Esophagus muscularis mucosa (tissue), 4 donors: ENCODE data around the gene COL19A1. TPM values are rescaled to one million over a fixed set of nuclear protein-coding genes. Genes with fewer than 3 reads are reported as not detected.

Experiments used
- DNase-seq: peaks from one replicate; pipeline ENCODE4 v3.0.0-alpha.2; 2017; ENCODE audit errors: extremely low spot score
- H3K27ac ChIP-seq, 4 donors: fragments of 200-600 bp; sonication (generic); replicated peaks in 1 of 4; 1 replicate in 3 of 4; 2 replicates in 1 of 4; pipeline ENCODE4 v1.5.1; 2016 to 2019; ENCODE audit warnings: mild to moderate bottlenecking in 1 of 4
- H3K27me3 ChIP-seq, 4 donors: fragments of 200-600 bp; sonication (generic); one replicate each; pipeline versions ENCODE4 v1.5.1 to v1.6.0; 2016 to 2019
- H3K36me3 ChIP-seq, 4 donors: fragments of 200-600 bp; sonication (generic); one replicate each; pipeline ENCODE4 v1.5.1; 2016 to 2019
- H3K4me1 ChIP-seq, 4 donors: fragments of 200-600 bp; sonication (generic); one replicate each; pipeline ENCODE4 v1.5.1; 2016 to 2019
- H3K4me3 ChIP-seq, 4 donors: fragments of 200-600 bp; sonication (generic); 1 replicate in 2 of 4; 2 replicates in 2 of 4; pipeline ENCODE4 v1.5.1; 2016 to 2019; ENCODE audit warnings: mild to moderate bottlenecking in 4 of 4, moderate library complexity in 1 of 4
- H3K9me3 ChIP-seq, 4 donors: fragments of 200-600 bp; sonication (generic); 1 replicate in 3 of 4; 2 replicates in 1 of 4; pipeline ENCODE4 v1.5.1; 2016 to 2019
- CTCF ChIP-seq, 3 experiments: fragments of 200-600 bp in 2 of 3; fragments of 450-650 bp in 1 of 3; sonication (generic) in 2 of 3; IDR thresholded peaks; one replicate each; pipeline ENCODE4 v1.5.1; 2017 to 2019; ENCODE audit warnings: antibody characterized with exemption in 3 of 3, mild to moderate bottlenecking in 2 of 3, moderate library complexity in 1 of 3
- EP300 ChIP-seq: sonication (generic); formaldehyde crosslinking; IDR thresholded peaks from one replicate; pipeline ENCODE4 v1.6.1; 2017; ENCODE audit warnings: antibody characterized with exemption
- POLR2A ChIP-seq: fragments of 450-650 bp; IDR thresholded peaks from one replicate; pipeline ENCODE4 v1.6.1; 2017; ENCODE audit warnings: antibody characterized with exemption, moderate library complexity, mild to moderate bottlenecking, low read depth
- POLR2AphosphoS5 ChIP-seq, 2 donors: sonication (generic); formaldehyde crosslinking; IDR thresholded peaks; one replicate each; pipeline ENCODE4 v1.6.1; 2017; ENCODE audit warnings: antibody characterized with exemption in 2 of 2
- WGBS: methylation state at CpG from one replicate; pipeline ENCODE4 v1.1.5; 2018; 5-methylcytosine and 5-hydroxymethylcytosine counted together
- intact Hi-C: fragments of 100-400 bp; cut with DNase I; formaldehyde crosslinking; loops from one replicate; pipeline ENCODE4 v1.15.1; 2023
- total RNA-seq, 4 donors: library from RNA; depleted of rRNA; stranded (reverse); fragments of >200 nt; gene quantifications; one replicate each; pipeline versions ENCODE4 v1.1.0 to v1.2.1, GENCODE V29; 2016

The COL19A1 gene
- total RNA-seq, 4 donors from 2014 or later: 1.7 to 4.0 (median 2.4) TPM

GRCh38 chr6:69984506-69984905, 118.2 kb downstream of the COL19A1 start:
- H3K27ac ChIP-seq: no peak overlapping the region
- H3K27me3 ChIP-seq: no peaks in the 10 kb centered on the region
- 84% methylated on average over 3 of the region's 3 CpGs for WGBS
- H3K4me3 ChIP-seq: no peak overlapping the region
- no peak for TF ChIP-seq POLR2A
- TF ChIP-seq EP300: no peak
- TF ChIP-seq POLR2AphosphoS5 (IDR thresholded peaks at IDR 0.05): no peak
- TF ChIP-seq CTCF (IDR thresholded peaks at IDR 0.05): no peak
- no peaks in the 10 kb centered on the region for H3K4me1 ChIP-seq
- intact Hi-C loops: no loop called here
- DNase-seq: no peak
- H3K36me3 ChIP-seq: no peaks in the 10 kb centered on the region
- no peaks in the 10 kb centered on the region for H3K9me3 ChIP-seq

GRCh38 chr6:69985180-69985579, 118.8 kb downstream of the COL19A1 start:
- 95% methylated on average over 1 of the region's 1 CpG for WGBS
- Histone ChIP-seq H3K36me3 (no peaks in the 10 kb centered on the region), H3K4me3 (no peak overlapping the region), H3K27ac (no peak overlapping the region), H3K27me3 (no peaks in the 10 kb centered on the region), H3K4me1 (no peaks in the 10 kb centered on the region), H3K9me3 (no peaks in the 10 kb centered on the region)
- intact Hi-C loops: no loop called here
- DNase-seq: no peak
- no peak for TF ChIP-seq EP300

- intact Hi-C loops: no loop called here
- H3K4me3 ChIP-seq: no peak overlapping the region
- H3K36me3 ChIP-seq: no peaks in the 10 kb centered on the region
- H3K4me1 ChIP-seq: no peaks in the 10 kb centered on the region
- DNase-seq: no peak
- no peak overlapping the region for H3K27ac ChIP-seq
- H3K27me3 ChIP-seq: no peaks in the 10 kb centered on the region
- TF ChIP-seq EP300 (no peak), POLR2AphosphoS5 (IDR thresholded peaks at IDR 0.05) (no peak), CTCF (IDR thresholded peaks at IDR 0.05) (no peak), POLR2A (no peak)
- no peaks in the 10 kb centered on the region for H3K9me3 ChIP-seq
- 68% methylated on average over 2 of the region's 2 CpGs for WGBS
These were observed 121.2 kb downstream of the COL19A1 start for GRCh38 chr6:69987550-69987949.

GRCh38 chr6:69988458-69989126, 122.2 kb downstream of the COL19A1 start:
- Histone ChIP-seq H3K4me1 (no peaks in the 10 kb centered on the region), H3K4me3 (no peak overlapping the region), H3K36me3 (no peaks in the 10 kb centered on the region), H3K9me3 (no peaks in the 10 kb centered on the region), H3K27ac (no peak overlapping the region), H3K27me3 (no peaks in the 10 kb centered on the region)
- intact Hi-C loops: no loop called here
- DNase-seq: no peak
- WGBS: 79% methylated on average over 5 of the region's 5 CpGs
- TF ChIP-seq POLR2AphosphoS5 (IDR thresholded peaks at IDR 0.05) (no peak), POLR2A (no peak), CTCF (IDR thresholded peaks at IDR 0.05) (no peak), EP300 (no peak)

GRCh38 chr6:69994251-69994650, 127.9 kb downstream of the COL19A1 start:
- Histone ChIP-seq H3K36me3 (no peaks in the 10 kb centered on the region), H3K27me3 (no peaks in the 10 kb centered on the region), H3K4me1 (no peaks in the 10 kb centered on the region), H3K9me3 (no peaks in the 10 kb centered on the region), H3K4me3 (no peak overlapping the region), H3K27ac (no peak overlapping the region)
- 63% methylated on average over 2 of the region's 2 CpGs for WGBS
- intact Hi-C loops: no loop called here
- TF ChIP-seq CTCF (IDR thresholded peaks at IDR 0.05) (no peak), POLR2AphosphoS5 (IDR thresholded peaks at IDR 0.05) (no peak), POLR2A (no peak), EP300 (no peak)
- no peak for DNase-seq
